Effector CD4-positive, alpha-beta T cell (primary cell): Measurements from ENCODE around the gene KCTD11.

Source experiments
- DNase-seq: peaks from one replicate; pipeline ENCODE4 v3.0.0-alpha.2; 2020
- total RNA-seq: gene quantifications from one replicate; lab custom pipeline; 2026; lab: John Stamatoyannopoulos, UW

KCTD11 gene
- total RNA-seq: 7.3 reads per million, percentile 26 among the genes with 10 or more reads in this experiment

DNA sequence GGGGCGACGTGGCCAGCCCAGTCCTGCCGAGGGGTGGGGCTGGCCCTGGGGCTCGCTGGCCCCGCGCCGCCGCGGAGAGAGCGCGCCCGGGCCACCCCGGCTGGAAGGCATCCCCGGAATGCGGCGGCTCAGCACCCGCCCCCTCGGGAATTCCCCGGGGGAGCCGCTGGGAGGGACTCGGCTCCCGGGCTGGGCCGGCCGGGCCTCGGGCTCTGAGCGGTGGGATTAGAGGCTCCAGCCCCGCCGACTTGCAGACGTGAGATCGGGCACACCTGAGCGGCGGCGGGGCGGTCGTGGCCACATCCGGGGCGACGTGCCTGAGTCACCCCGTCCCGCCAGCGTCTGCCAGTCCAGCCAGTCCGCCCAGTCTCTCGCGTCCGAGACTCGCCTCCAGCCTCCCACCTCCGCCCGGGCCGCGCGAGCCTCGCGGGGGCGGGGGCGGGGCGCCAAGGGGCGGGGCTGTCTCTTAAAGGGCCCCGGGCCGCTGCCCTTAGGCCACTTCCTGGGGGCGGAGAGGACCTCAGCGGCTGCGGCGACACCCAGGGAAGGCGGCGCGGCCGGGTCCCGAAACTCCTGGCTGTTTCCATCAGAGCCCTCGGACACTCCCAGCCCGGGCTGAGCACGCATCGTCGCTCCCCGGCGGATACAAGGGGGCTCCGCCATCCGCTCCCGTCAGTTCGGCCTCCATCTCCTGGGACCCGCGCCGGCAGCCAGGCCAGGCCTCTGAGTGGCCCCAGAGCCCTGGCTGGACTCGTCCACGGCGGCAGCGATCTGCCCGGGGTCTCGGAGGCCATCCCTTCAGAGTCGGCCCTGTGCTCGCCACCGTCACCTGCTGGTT, at the start of gene KCTD11:
KCTD11 (plus strand) TSS at position 498 of the 838 bp plus-strand sequence.
- peak; percentile 72 for DNase-seq

DNA sequence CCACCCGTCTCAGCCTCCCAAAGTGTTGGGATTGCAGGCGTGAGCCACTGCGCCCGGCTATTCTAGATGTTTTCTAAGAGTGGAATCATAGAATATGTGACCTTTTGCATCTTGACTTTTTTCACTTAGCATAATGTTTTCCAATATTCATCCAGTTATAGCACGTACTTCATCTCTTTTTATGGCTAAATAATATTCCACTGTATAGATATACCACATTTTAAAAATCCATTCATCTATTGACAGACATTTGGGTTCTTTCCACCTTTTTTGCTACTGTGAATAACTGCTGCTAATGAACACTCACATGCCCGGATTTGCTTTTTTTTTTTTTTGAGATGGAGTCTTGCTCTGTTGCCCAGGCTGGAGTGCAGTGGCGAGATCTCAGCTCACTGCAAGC, 47.8 kb upstream of the KCTD11 start:
- no peak for DNase-seq

DNA sequence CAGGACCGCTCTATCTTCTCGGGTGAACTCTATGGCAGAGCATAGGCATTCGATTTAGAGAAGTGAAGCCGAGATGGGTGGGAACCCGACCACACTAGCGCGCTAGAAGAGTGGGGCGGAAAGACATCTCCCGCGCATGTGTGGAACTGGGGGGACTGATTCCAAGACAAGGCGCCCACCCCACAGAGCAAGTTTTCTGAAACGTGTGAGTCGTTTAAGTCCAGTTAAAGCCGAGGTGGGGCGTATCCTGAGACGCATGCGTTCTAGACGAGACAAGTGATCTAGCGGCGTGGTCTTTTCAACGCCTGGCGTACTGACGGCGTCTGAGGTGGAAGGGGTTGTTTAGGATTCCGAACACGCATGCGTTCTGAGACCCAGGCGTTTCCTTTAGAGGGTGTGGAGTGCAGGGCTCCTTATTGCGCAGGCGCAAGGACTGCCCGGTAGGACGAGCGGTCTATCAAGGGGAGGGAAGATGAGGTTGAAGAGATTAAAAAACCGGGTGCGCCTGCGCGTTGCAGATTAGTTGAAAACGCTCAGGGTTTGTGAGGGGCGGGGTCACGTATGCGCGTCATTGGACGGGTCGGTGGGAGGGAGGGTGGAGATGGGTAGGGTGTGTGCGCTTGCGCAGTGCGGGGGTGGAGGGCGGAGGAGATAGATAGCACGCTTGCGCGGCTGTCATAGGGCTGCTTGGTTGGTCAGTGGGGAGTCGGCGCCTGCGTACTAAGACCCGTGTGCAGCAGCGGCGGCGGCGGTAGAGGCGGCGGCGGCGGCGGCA, 44.9 kb upstream of the KCTD11 start, which contains the start of gene EIF5A:
EIF5A (plus strand) TSS at position 718 of the 775 bp plus-strand sequence. CDS start 2,008 bp downstream, outside the sequence.
- peak; percentile 100 for DNase-seq

DNA sequence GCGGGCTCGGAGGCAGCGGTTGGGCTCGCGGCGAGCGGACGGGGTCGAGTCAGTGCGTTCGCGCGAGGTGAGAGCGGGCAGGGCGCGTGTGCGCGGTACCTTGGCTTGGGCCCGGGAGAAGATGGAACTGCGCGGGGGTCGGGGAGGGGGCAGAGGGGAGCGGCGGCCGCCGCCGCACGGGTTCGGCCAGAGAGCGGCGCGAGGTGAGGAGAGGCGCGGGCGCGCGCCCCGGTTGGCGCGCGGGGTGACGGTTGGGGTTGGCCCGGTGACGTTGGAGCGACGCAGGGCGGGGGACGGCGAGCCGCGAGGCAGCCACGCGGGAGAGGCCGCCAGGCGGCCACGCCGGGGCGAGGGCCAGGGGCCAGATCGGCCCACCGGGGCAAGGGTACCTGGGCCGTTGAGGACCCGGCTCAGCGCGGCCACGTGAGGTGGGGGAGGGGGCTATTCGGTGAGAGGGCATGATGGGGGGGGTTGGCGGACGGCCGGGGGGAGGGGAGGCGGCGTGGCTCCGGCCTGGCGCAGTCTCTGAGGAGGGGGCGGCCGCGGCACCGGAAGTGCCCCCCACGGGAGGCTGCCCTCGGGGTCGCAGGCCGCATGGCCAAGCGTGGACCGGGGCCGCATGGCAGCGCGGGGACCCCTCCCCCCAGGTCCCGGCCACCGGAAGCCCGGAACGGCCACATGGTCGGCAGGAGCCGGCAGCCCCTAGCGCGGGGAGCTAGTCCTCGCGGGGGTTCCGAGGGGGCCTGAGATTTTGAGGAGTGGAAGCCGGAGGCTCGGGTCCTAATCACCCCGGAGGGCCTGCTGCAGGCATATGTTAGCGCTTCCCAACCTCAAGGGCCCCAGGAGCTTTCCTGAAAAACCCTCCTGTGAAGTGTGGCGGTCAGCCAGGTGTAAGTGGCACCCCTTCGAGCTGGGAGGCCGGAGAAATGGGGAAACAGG, 44.0 kb upstream of the KCTD11 start:
- peak; percentile 48 for DNase-seq

DNA sequence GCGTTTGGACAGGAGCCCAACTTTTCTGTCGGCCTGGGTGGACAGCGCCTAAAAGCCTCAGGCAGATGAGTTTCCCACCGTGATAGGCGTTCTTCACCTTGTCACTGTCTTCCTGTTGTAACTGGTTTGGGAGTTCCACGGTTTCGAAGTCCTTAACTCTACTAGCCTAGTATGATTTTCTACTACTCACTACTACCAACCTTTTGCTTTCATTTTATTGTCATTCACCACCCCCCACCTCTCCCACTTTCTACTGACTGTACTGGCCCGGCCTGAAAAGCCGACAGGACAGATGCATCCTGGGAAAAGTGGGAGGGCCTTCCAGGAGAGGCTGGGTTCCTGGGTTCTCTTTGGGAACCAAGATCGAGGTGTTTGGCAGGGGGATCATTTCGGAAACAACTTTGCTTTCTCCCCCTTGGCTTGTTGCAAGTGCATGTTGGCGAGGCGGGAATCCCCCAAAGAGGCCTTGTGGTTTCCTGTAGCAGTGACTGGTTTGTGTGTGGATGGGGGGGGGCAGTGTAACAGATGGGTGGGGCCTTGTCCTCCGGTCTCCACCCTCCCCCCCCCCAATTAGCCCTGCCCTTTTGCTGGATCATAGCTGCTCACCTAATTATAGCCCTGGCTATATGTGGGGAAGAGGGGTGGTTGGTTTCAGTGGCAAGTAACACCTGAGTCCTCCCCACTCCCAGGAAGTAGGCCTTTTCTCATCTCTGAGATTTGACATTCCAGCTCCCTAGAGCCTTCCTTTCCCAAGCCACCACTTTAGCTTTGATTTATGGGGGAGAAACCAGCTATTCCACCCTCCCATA, 43.1 kb upstream of the KCTD11 start:
- peak; percentile 84 for DNase-seq

DNA sequence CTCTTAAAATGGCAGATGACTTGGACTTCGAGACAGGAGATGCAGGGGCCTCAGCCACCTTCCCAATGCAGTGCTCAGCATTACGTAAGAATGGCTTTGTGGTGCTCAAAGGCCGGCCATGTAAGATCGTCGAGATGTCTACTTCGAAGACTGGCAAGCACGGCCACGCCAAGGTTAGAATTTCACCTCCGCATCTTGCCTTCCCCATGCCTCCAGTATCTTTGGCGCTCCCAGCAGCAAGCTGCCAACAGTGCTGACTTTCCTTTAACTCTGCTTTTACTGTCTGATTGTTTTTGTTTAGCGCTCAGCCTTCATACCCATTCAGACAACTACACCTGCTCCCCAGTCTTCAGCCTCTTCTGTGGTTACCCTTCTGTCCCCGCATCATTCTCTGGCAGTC, 42.3 kb upstream of the KCTD11 start:
- no peak for DNase-seq

DNA sequence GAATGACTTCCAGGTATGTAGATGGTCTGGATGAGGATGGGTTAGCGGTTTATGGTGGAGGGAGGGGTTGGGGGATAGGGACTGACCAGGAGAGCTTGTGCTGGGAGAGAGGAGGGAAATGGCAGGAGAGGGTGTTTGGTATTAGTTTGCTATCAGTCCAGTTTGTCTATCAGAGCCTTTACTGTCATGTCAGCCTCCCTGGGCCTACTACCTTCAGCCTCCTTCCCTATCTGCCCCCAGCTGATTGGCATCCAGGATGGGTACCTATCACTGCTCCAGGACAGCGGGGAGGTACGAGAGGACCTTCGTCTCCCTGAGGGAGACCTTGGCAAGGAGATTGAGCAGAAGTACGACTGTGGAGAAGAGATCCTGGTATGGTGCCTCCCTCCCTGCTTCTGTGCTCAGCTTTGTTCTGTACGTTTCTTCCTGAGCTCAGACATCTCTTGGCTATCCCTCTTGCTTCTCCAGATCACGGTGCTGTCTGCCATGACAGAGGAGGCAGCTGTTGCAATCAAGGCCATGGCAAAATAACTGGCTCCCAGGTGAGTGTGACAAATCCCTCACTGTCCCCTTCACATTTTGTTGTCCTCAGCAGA, 40.8 kb upstream of the KCTD11 start:
- no peak for DNase-seq

DNA sequence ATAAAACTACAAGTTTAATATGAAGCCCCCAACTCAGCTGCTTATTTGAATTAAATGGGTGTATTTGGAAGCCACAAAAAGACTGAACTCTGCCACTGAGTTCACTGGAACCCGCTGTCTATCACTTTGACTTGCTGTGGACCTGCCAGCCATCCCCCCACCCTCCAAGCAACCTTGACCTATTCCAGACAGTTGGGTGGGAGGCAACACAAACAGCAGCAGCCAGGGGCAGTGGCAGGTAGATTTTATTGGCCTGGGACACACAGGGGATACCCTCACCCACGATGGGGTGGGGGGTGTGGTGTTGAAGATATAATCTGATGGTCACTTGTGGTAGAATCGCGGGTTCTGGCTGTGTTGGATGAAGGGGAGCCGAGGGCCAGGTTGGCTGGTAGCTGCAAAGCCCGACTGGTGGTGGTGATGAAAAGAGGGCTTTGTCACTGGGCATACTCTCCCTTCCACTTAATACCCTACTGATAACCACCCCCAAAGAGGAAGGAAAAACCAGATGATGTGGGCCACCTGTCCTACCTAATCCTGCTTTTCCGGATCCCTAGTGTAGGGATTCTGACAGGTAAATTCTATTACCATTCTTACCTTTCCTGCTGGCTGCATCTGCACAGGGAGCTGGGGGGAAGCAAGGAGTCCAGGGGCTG, 39.4 kb upstream of the KCTD11 start:
- DNase-seq: no peak

DNA sequence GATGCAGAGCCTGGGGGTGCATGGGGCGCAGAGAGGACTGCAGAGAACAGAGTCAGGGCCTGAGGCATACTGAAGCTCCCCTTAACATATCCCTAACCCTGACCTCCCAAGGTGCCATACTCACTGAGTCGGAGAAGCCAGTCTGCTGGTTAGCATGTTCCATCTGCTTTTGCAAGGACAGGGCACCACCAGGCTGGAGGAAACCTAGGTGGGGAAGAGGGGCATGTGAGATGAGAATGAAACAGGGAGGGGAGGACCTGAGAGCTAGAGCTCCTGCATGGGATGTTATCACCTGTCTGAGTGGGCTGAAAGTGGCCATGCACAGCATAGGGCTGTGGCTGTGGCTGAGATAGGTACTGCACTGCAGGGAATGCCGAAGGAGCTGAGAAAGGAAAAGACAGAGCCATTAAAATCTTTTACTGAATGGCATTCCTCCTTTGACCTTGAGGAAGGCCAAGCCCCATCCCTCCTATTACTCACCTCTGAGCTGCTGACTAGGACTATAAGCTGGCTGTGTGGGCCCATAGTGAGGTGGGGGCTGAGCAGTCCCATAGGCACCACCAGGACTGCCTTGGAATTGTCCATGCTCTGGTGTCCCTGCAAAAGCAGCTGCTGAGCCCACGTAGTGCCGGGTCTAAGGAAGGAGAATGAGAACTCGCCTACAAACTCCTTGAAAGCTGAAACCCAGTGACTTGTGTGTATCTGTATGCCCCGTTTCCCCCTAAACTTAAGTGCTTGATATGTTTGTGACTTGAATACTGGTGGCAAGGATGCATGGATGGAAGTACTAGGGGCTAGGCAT, 38.7 kb upstream of the KCTD11 start:
- no peak for DNase-seq

DNA sequence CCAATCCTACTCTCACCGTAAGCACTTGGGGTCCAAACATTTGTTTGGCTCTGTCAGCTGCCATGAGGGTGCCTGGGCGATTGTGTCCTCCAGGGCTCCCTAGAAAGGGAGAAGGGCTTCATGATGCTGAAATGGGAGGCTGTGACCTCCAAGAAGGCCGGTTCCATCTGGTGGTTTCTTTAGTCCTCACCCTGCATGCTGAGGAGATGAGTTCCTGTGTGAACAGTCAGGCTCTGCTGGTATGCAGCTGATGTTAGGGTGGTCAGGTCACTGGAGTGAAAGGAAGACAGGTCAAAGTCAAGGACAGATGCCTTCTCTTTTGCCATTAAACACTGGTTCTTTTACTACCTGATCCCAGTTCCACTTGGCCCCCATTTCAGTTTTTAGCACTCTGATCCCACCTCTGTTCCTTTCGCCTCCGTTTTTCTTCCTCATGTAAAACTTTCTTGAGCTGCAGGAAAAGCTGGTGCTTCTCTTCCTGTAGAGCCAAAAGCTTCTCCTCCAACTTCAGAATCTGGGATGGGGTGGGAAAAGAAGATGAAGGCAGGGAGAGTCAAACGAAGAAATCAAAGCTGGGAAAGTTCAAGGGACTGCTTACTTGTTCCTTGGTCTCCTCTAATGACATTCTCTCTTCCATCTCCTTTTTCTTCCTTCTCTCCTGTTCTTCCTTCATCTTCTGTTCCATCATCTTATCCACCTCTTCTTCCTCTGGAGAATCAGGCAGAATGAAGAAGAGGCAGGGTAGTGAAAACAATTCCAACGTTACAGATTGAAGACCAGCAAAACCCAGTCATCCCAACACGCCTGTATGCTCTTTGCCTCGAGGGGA, 37.9 kb upstream of the KCTD11 start:
- DNase-seq: no peak

DNA sequence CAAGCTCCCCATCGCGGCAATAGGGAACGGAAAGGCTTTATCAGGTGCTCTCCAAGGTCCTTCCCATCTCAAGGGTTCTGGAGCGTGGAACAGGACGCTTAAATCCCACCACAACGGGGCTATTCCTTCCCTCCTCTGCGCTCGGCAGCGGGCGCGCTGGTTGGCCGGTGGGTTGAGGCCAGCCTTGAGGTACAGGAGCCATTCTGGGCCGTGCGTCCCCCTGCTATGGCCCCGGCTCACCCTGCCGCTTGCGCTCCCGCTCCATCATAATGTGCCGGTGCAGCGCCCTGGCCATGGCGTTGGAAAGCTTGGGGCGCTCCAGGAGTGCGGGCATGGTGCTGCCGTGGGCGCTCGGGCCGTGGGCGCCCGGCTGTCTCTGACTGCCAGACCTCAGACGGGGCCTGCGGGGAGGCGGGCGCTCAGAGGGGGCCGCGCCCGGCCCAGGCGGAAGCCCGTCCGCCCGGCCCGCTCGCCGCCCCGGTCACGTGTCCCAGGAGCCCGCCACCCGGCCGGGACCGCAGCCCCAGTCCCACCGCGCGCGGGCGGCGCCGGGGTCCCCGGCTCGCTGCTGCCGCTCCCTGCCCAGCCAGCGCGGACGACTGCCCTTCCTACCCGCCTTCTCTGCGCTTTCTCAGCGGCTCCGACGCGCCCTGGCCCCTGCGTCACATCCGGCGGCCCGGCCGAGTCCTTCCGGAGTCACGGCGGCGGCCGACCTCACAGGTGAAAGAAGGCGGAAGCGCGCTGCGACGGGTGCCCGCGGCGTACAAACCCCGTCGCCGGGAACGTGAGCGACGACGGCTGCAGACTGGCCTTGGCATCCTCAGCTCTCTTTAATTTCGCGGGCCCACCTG, 37.0 kb upstream of the KCTD11 start, which contains the start of gene GPS2:
GPS2 (minus strand) TSS at position 642 of the 851 bp plus-strand sequence; CDS start at position 334, 308 bp downstream.
- DNase-seq: peak; percentile 93

DNA sequence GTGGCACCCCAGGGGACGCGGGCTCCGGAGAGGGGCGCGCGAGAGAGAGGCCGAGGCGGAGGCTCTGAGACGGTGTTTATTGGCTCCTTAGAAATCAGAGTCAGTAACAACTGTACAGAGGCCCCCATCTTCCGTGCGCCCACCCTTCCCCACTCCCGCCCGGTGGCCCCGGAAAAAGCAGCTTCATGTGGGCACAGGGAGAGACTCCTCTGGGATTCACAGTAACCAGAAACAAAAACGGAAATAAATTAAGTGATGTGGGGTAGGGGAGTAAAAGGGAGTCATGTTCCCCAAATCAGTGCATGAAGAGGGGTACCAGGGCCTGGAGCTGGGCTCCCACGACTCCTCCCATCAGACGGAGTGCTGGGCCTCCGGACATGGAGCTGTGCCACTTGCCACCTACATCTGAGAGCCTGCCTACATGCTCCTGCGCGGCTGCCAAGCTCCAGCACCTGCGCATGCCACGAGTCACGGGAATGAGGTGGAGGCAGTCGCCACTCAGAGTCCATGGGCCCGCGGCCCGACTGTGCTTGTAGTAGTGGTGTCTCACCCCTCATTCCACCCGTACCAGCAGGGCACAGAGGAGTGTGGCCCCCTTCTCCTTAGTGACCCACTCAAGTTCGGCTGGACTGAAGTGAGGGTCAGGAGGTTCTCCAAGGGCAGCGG, 36.3 kb upstream of the KCTD11 start:
- no peak for DNase-seq

DNA sequence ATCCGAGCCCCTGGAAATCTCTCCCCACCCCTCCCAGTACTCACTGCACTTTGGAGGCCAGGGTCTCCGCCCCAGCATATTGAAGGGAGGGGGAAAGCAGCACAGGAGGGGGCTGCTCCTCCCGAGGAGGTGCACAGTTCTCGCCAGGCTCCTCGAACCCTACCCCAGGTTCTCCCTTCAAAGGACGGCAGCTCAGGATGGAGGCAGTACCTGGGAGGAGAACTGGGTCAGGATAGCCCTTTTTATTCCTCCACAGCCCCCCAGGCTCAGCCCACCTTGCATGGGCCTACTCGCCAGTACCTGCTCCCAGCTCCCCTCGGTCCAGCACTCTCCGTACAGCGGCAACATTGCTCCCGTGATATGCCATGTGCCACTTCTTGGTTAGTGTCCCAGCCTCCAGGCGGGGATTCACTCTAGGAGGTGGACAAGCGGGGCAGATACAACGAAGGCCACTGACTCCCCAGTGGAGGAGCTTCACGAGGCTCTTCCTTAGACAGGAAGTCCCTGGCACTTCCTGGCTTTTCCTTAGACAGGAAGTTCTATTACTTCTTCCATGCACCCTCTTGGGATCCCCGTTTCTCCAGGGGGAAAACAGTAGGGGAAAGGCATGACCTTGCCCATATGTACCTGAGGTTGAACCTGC, 34.7 kb upstream of the KCTD11 start:
- no peak for DNase-seq

DNA sequence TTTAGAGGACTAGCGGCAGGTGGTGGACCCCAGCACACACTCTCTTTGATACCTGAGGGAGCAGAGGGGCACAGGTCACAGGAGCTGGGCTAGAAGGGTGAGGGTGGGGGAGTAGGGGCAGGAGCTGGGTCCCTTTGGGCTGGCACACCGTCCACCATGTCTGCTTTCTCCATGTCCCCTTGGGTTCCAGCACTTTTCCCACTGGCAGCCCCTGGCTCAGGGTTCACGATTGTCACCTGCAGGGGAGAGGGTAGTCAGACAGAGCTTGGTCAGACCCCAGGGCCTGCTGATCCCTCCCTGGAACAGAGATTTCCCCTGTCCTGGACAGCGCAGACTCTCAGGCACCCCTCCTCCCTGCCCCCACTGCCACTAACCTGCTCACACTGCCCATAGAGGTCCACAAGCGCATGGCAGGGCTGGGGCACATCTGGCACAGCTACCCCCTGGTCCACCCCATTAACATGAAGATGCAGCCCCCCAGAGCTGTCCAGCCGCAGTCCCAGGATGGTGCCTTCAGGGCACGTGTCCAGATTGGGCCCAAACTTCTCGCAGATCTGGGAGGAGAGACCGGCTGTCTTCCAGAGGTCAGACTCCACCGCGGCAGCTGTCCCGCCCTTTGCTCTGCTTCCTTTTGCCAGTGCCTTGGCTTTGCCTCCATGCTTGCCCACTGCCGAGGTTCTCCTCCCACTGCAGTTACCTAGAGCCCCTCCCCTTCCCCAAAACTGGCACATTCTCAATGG, 33.7 kb upstream of the KCTD11 start:
- DNase-seq: no peak

DNA sequence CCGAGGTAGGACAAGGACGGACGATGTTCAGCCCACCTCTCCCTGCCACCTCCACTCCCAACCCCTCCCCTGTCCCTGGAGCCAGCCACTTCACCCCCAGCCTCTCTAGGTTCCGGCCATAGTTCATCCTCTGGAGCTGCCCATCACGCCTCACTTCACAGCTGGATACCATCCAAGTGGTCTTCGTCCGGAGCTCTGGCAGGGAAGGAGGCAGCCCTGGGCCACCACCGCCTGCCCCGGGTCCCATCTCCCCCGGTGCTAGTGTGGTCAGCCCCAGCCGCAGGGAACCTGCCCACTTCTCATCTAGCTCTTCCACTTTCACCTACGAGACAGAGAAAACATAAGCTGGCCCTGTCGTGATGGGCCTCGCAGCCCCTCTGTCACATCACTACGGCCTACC, 30.5 kb upstream of the KCTD11 start:
- no peak for DNase-seq
